HCT116 (cell line): ENCODE results near the gene IL6R. TPM values are rescaled to one million over a fixed set of nuclear protein-coding genes. Genes with fewer than 3 reads are reported as not detected.

Source experiments
- ATF3 ChIP-seq: IDR thresholded peaks from 2 replicates; pipeline ENCODE4 v1.6.1; 2012
- CBX3 ChIP-seq: IDR thresholded peaks from 2 replicates; pipeline ENCODE4 v1.6.1; 2012; ENCODE audit warnings: low read depth
- EGR1 ChIP-seq: IDR thresholded peaks from 2 replicates; pipeline ENCODE4 v1.6.1; 2012; ENCODE audit warnings: low read depth
- ELF1 ChIP-seq: IDR thresholded peaks from 2 replicates; pipeline ENCODE4 v1.6.1; 2012; ENCODE audit warnings: low read depth, borderline replicate concordance
- EZH2phosphoT487 ChIP-seq: fragments of 200-600 bp; IDR thresholded peaks from 2 replicates; pipeline ENCODE4 v1.6.1; 2018; ENCODE audit warnings: antibody characterized with exemption, borderline replicate concordance
- JUND ChIP-seq: IDR thresholded peaks from 2 replicates; pipeline ENCODE4 v1.6.1; 2012
- REST ChIP-seq: IDR thresholded peaks from 2 replicates; pipeline ENCODE4 v1.6.1; 2012; ENCODE audit warnings: low read depth
- SIN3A ChIP-seq: IDR thresholded peaks from 2 replicates; pipeline ENCODE4 v1.6.1; 2012; ENCODE audit warnings: low read depth
- SRF ChIP-seq: IDR thresholded peaks from 2 replicates; pipeline ENCODE4 v1.6.1; 2012; ENCODE audit warnings: low read depth
- TCF7L2 ChIP-seq: IDR thresholded peaks from 2 replicates; pipeline ENCODE4 v1.7.0; 2011; ENCODE audit warnings: borderline replicate concordance, inconsistent platforms; ENCODE audit not compliant: insufficient read depth, insufficient read length; ENCODE audit errors: extremely low read depth
- ZNF274 ChIP-seq: fragments of 200-500 bp; sonication (Bioruptor generic); IDR thresholded peaks from 2 replicates; pipeline ENCODE4 v1.6.1; 2014; ENCODE audit warnings: mild to moderate bottlenecking, low read depth, low read length, inconsistent platforms
- total RNA-seq: library from RNA; stranded (reverse); gene quantifications from one replicate; pipeline ENCODE4 v1.2.1, GENCODE V29; 2021; ENCODE audit not compliant: unreplicated experiment

IL6R gene
- total RNA-seq, 1 experiment from 2014 or later = 6.8 TPM

- TF ChIP-seq EZH2phosphoT487 = no peak
- no peak for TF ChIP-seq TCF7L2
- TF ChIP-seq SRF = no peak
- no peak for TF ChIP-seq ZNF274
- TF ChIP-seq CBX3 = no peak
- TF ChIP-seq ATF3 = no peak
- no peak for TF ChIP-seq ELF1
- TF ChIP-seq REST = no peak
- no peak for TF ChIP-seq EGR1
- no peak for TF ChIP-seq SIN3A
- peak; percentile 74 for TF ChIP-seq JUND
These were observed 14.8 kb downstream of the IL6R start (continued) for GRCh38 chr1:154419620-154420571.
